Activated T-cell treated with anti-CD3 and anti-CD28 coated beads, Interleukin-2, amount 50 U/mL, for 72 hours (primary cell): Measurements from ENCODE around the gene AMTN. TPM values are rescaled to one million over a fixed set of nuclear protein-coding genes. Genes with fewer than 3 reads are reported as not detected.

Source experiments
- ATAC-seq, 2 donors: fragments of 150-1000 bp; cut with Tn5 transposase; replicated peaks in 1 of 2; 2 replicates each; pipeline ENCODE4 v1.10.0; 2021; ENCODE audit warnings: moderate library complexity in 2 of 2, mild to moderate bottlenecking in 1 of 2
- DNase-seq, 2 donors: peaks; one replicate each; pipeline ENCODE4 v3.0.0; 2021 to 2022; ENCODE audit warnings: mixed read lengths in 1 of 2
- H3K27ac Mint-ChIP-seq: one replicate; pipeline ENCODE4 v1.8.0; 2022; ENCODE audit warnings: mild to moderate bottlenecking, moderate library complexity, mixed read lengths
- H3K27me3 Mint-ChIP-seq: one replicate; pipeline ENCODE4 v1.8.0; 2022; ENCODE audit warnings: low read depth, mixed read lengths
- H3K36me3 Mint-ChIP-seq, 2 donors: one replicate each; pipeline ENCODE4 v1.8.0; 2022; ENCODE audit warnings: mixed read lengths in 2 of 2, mild to moderate bottlenecking in 1 of 2; ENCODE audit not compliant: insufficient read depth in 2 of 2
- H3K4me1 Mint-ChIP-seq: one replicate; pipeline ENCODE4 v1.8.0; 2022; ENCODE audit warnings: low read depth, mixed read lengths
- H3K4me3 Mint-ChIP-seq, 2 donors: one replicate each; pipeline ENCODE4 v1.8.0; 2022; ENCODE audit warnings: mild to moderate bottlenecking in 2 of 2, mixed read lengths in 2 of 2, moderate library complexity in 2 of 2
- H3K9me3 Mint-ChIP-seq, 2 donors: one replicate each; pipeline ENCODE4 v1.8.0; 2022; ENCODE audit warnings: mixed read lengths in 2 of 2
- total RNA-seq, 2 donors: library from RNA; stranded (reverse); gene quantifications; one replicate each; pipeline ENCODE4 v1.2.3, GENCODE V29; 2022

AMTN gene
- total RNA-seq, 2 donors from 2014 or later, result not detected

- Mint-ChIP-seq H3K27me3 (no peaks in the 10 kb centered on the region), H3K4me3 (no peak overlapping the region), H3K36me3 (no peaks in the 10 kb centered on the region), H3K27ac (no peak overlapping the region), H3K4me1 (no peaks in the 10 kb centered on the region), H3K9me3 (peaks cover 0 to 1% of the 10 kb centered on the region in 2 donors)
- DNase-seq (no peak), ATAC-seq (no peak)
Observed at GRCh38 chr4:70577220-70577927, 59.0 kb downstream of the AMTN start.

- no peaks in the 10 kb centered on the region for H3K36me3 Mint-ChIP-seq
- H3K4me1 Mint-ChIP-seq, result no peaks in the 10 kb centered on the region
- ATAC-seq (no peak), DNase-seq (no peak)
- no peaks in the 10 kb centered on the region for H3K27me3 Mint-ChIP-seq
- H3K27ac Mint-ChIP-seq, result no peak overlapping the region
- peaks cover 0 to 1% of the 10 kb centered on the region in 2 donors for H3K9me3 Mint-ChIP-seq
- H3K4me3 Mint-ChIP-seq, result no peak overlapping the region
Observed at GRCh38 chr4:70581980-70582379, 63.6 kb downstream of the AMTN start.

Other genes starting within 250 kb of the AMTN start
- gene CABS1, start 183.6 kb upstream of the AMTN start, total RNA-seq, result not detected
- not detected for gene SMR3A, start 157.8 kb upstream of the AMTN start, total RNA-seq
- gene SMR3B, start 135.4 kb upstream of the AMTN start, total RNA-seq, result not detected
- gene OPRPN, start 120.6 kb upstream of the AMTN start, total RNA-seq, result not detected
- gene MUC7, start 46.4 kb upstream of the AMTN start, total RNA-seq, result not detected
- not detected for gene AMBN, start 73.7 kb downstream of the AMTN start, total RNA-seq
- not detected for gene ENAM, start 110.2 kb downstream of the AMTN start, total RNA-seq
- gene JCHAIN, start 147.9 kb downstream of the AMTN start, total RNA-seq, result under 1 TPM in 1 of 2 donors, not detected in 1; 0.49 TPM
- 10 to 100 TPM; 24.3 to 26.0 TPM for gene UTP3, start 170.0 kb downstream of the AMTN start, total RNA-seq
- gene RUFY3, start 203.4 kb downstream of the AMTN start, total RNA-seq, result 10 to 100 TPM; 27.6 to 30.2 TPM